HUES6 (cell line): ENCODE results near the gene ST3GAL6.

ENCODE experiments used
- H3K27ac ChIP-seq: 2 replicates; pipeline ENCODE4 v1.7.0; 2013; ENCODE audit warnings: low read depth, mild to moderate bottlenecking, low read length, inconsistent platforms
- H3K27me3 ChIP-seq: 2 replicates; pipeline ENCODE4 v1.6.1; 2013; ENCODE audit warnings: low read length; ENCODE audit not compliant: control insufficient read depth, insufficient read depth
- H3K36me3 ChIP-seq: 2 replicates; pipeline ENCODE4 v1.6.1; 2013; ENCODE audit warnings: low read length; ENCODE audit not compliant: control insufficient read depth, insufficient read depth
- H3K4me1 ChIP-seq: 2 replicates; pipeline ENCODE4 v1.6.1; 2013; ENCODE audit warnings: low read length; ENCODE audit not compliant: control insufficient read depth, insufficient read depth
- H3K4me3 ChIP-seq: 2 replicates; pipeline ENCODE4 v1.5.1; 2013; ENCODE audit warnings: low read depth, low read length
- H3K9ac ChIP-seq: one replicate; pipeline ENCODE4 v1.6.1; 2013; ENCODE audit warnings: mild to moderate bottlenecking, low read length
- H3K9me3 ChIP-seq: 2 replicates; pipeline ENCODE4 v1.6.1; 2013; ENCODE audit warnings: low read depth, low read length; ENCODE audit not compliant: control insufficient read depth, insufficient read depth

ST3GAL6 gene

GRCh38 chr3:98801043-98801747 lies 38.1 kb downstream of the ST3GAL6 start:
- peaks cover 43% of the 10 kb centered on the region for H3K36me3 ChIP-seq
- no peak overlapping the region for H3K9ac ChIP-seq
- H3K27me3 ChIP-seq: no peaks in the 10 kb centered on the region
- H3K4me3 ChIP-seq: no peak overlapping the region
- no peaks in the 10 kb centered on the region for H3K9me3 ChIP-seq
- no peak overlapping the region for H3K27ac ChIP-seq
- H3K4me1 ChIP-seq: no peaks in the 10 kb centered on the region

DNA sequence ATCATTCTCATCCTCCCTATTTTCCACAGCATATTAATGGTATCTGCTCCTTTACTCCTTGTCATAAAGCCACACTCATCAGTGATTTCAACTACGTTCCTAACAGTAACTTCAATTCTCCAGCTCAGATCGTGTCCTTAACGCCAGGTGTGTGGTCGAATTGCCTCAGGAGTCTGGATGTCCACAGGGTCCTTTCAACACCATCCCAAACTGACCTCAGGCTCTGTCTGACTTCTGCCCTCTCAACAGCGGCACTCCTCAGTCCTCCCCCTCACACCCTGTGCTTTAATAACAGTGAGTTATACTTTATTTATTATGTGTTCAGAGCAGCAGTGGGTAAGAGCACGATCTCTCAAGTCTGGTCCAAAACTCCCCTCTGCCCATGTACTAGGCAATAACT lies 42.4 kb downstream of the ST3GAL6 start:
- Histone ChIP-seq H3K36me3 (peaks cover 62% of the 10 kb centered on the region), H3K27me3 (no peaks in the 10 kb centered on the region), H3K4me1 (no peaks in the 10 kb centered on the region), H3K4me3 (no peak overlapping the region), H3K27ac (no peak overlapping the region), H3K9me3 (no peaks in the 10 kb centered on the region), H3K9ac (no peak overlapping the region)

- Histone ChIP-seq H3K9ac (no peak overlapping the region), H3K27me3 (no peaks in the 10 kb centered on the region), H3K36me3 (peaks cover 62% of the 10 kb centered on the region), H3K9me3 (no peaks in the 10 kb centered on the region), H3K27ac (no peak overlapping the region), H3K4me1 (no peaks in the 10 kb centered on the region), H3K4me3 (no peak overlapping the region)
Measured at GRCh38 chr3:98806521-98806920, 43.4 kb downstream of the ST3GAL6 start.

- Histone ChIP-seq H3K27ac (no peak overlapping the region), H3K36me3 (peaks cover 66% of the 10 kb centered on the region), H3K9me3 (no peaks in the 10 kb centered on the region), H3K4me3 (no peak overlapping the region), H3K4me1 (no peaks in the 10 kb centered on the region), H3K9ac (no peak overlapping the region), H3K27me3 (no peaks in the 10 kb centered on the region)
Measured at GRCh38 chr3:98807011-98807410, 43.9 kb downstream of the ST3GAL6 start.

DNA sequence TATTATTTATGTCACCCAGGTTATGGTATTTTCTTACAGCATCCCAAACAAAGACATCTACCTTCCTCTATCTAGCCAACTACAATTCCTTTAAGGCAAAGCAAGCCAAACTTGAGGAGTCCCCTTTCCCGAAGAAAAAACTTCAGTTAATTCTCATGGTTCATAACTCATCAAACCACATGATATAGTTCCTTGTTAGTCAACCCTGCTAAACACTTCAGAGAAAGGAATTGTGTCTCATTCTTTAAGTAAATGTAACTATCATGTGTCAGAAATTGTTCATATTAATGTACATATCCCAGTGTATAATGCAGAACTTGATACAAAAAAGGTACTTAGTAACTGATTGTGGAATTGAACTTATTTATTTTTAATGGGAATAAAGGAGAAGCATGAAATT lies 44.4 kb downstream of the ST3GAL6 start:
- H3K27ac ChIP-seq: no peak overlapping the region
- H3K27me3 ChIP-seq: no peaks in the 10 kb centered on the region
- H3K9ac ChIP-seq: no peak overlapping the region
- H3K36me3 ChIP-seq: peaks cover 67% of the 10 kb centered on the region
- H3K4me1 ChIP-seq: no peaks in the 10 kb centered on the region
- no peak overlapping the region for H3K4me3 ChIP-seq
- H3K9me3 ChIP-seq: no peaks in the 10 kb centered on the region

DNA sequence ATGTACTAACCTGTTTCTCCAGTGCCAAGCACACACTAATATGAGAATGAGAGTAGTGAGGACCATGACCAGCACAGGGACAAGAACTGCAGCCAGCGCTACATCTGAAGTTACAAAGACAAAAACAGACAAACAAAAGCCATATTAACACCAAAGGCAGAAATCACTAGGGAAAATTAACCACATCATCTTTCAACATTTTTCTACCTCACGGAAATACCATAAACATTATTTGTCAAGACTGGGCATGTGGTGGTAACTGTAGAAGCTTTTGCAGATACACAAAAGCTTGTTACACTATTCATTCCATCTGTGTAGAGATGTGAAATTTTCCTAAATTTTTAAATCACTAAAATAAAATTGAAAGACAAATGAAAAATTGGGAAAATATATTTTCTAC lies 44.9 kb downstream of the ST3GAL6 start:
- Histone ChIP-seq H3K9me3 (no peaks in the 10 kb centered on the region), H3K4me3 (no peak overlapping the region), H3K9ac (no peak overlapping the region), H3K27me3 (no peaks in the 10 kb centered on the region), H3K27ac (no peak overlapping the region), H3K36me3 (peaks cover 67% of the 10 kb centered on the region), H3K4me1 (no peaks in the 10 kb centered on the region)

DNA sequence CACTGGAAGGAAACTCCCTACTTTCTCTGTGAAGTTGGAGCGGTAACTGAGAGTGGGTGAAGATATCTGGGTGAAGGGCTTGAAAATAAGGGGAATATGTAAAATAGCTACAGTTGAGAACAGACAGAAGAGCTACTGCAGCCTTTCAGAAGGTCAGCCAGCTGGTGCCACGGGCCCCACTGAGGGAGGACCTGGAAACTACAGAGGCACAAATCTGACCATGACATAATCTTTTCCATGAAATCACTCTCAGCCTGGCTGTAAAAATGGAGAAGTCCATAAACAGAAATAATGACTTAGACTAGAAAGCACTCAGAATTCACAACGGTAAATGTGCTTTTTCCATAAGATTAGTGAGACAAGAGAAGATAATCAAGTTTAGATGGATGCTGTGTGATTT lies 46.4 kb downstream of the ST3GAL6 start:
- no peaks in the 10 kb centered on the region for H3K4me1 ChIP-seq
- H3K27ac ChIP-seq: no peak overlapping the region
- no peak overlapping the region for H3K4me3 ChIP-seq
- H3K9ac ChIP-seq: no peak overlapping the region
- H3K36me3 ChIP-seq: peaks cover 68% of the 10 kb centered on the region
- no peaks in the 10 kb centered on the region for H3K9me3 ChIP-seq
- H3K27me3 ChIP-seq: no peaks in the 10 kb centered on the region

- Histone ChIP-seq H3K36me3 (peaks cover 56% of the 10 kb centered on the region), H3K4me1 (no peaks in the 10 kb centered on the region), H3K27me3 (no peaks in the 10 kb centered on the region), H3K4me3 (no peak overlapping the region), H3K9ac (no peak overlapping the region), H3K9me3 (no peaks in the 10 kb centered on the region), H3K27ac (no peak overlapping the region)
Measured at GRCh38 chr3:98811048-98811447, 47.9 kb downstream of the ST3GAL6 start.

- H3K27me3 ChIP-seq: no peaks in the 10 kb centered on the region
- H3K9me3 ChIP-seq: no peaks in the 10 kb centered on the region
- no peak overlapping the region for H3K27ac ChIP-seq
- peaks cover 48% of the 10 kb centered on the region for H3K36me3 ChIP-seq
- H3K4me1 ChIP-seq: 0 out of 2 replicates have a peak, but pooled peaks cover 5% of the 10 kb centered on the region
- no peak overlapping the region for H3K9ac ChIP-seq
- no peak overlapping the region for H3K4me3 ChIP-seq
Measured at GRCh38 chr3:98812851-98813374, 49.8 kb downstream of the ST3GAL6 start.

DNA sequence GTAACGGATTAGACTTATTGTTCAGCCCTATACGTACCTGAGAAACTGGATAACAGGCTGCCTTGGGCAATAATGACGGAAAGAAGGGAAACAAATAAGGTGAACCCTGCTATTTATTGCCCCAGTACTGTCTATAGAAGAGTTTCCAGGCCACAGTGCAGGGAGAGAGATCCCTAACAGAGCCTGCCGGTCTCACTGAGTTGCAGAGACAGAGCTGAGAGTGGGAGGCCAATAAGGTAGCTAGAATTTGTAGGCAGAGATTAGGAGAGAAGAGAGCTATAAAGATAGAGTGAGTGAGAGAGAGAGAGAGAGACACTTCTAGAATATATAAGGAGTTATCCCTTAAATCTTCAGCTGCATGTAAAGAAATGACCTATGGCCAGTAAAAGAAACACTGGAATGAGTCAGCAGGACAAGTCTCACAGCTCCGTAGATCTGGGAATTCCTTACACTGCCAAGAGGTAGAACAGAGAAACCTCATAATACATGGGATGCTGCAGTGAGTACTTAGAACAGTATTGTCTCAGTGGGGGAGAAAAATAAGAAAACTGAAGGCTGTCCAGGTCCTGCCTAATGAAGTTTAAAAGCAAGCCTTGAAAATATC lies 51.8 kb downstream of the ST3GAL6 start:
- Histone ChIP-seq H3K9ac (no peak overlapping the region), H3K4me1 (0 out of 2 replicates have a peak, but pooled peaks cover 5% of the 10 kb centered on the region), H3K9me3 (no peaks in the 10 kb centered on the region), H3K27ac (0 out of 2 replicates have a peak overlapping the region, but pooled peaks have one; percentile 1), H3K36me3 (peaks cover 48% of the 10 kb centered on the region), H3K4me3 (no peak overlapping the region), H3K27me3 (no peaks in the 10 kb centered on the region)

DNA sequence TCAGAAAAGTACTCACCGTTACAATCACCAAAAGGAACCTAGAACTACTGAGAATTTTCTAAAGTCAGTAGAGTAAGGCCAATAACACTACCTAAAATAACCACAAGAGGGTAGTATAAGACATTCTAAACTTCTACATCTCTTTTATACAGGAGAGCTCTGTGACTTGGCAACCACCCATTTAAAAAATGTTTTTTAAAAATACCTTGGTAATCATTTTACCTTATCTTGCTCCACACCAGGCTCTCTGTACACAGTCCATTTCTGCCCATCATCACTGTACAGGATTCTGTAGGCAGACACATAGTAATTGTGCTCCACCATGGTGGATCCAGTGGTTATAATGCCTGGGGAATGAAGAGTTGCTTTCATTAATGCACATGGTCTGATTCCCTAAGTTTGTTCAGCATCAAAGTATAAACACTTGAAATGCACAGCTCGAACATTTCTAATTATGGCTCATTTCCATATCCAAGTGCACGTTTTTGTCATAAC lies 54.5 kb downstream of the ST3GAL6 start:
- Histone ChIP-seq H3K27me3 (no peaks in the 10 kb centered on the region), H3K9ac (no peak overlapping the region), H3K4me3 (no peak overlapping the region), H3K36me3 (peaks cover 37% of the 10 kb centered on the region), H3K9me3 (no peaks in the 10 kb centered on the region), H3K27ac (no peak overlapping the region), H3K4me1 (0 out of 2 replicates have a peak, but pooled peaks cover 5% of the 10 kb centered on the region)
